ENCODE results near the gene FGF1.

The FGF1 gene

GRCh38 chr5:142568283-142568995 lies 117.5 kb downstream of the FGF1 start:
- no peak for DNase-seq

DNA sequence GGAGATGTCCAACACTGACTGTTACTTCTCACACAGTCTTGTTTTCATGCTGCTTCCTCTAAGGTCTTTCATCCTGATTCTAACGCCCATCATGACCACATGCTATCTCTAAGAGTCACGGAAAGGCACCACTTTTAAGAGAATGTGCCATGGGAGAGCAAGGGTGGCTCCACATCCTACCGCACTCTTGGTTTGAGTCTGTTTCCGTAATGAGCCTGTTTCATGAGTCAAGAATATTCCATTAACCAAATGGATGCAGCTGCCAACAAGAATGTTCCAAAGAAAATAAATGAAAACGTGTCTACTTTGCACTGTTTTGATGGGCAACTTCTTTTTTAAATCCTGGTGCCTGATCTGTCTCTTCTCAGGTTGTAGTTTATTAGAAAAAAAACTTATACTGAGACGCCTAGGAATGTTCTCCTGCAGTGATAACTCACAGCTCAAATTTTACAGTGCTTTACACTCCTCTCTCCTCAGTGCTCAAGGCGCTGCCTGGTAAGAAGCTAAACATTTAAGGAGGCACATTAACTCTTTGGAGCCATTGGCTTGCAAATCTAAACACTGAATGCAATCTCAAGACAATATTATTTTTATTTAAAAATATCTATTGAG lies 124.3 kb downstream of the FGF1 start:
- DNase-seq: no peak

DNA sequence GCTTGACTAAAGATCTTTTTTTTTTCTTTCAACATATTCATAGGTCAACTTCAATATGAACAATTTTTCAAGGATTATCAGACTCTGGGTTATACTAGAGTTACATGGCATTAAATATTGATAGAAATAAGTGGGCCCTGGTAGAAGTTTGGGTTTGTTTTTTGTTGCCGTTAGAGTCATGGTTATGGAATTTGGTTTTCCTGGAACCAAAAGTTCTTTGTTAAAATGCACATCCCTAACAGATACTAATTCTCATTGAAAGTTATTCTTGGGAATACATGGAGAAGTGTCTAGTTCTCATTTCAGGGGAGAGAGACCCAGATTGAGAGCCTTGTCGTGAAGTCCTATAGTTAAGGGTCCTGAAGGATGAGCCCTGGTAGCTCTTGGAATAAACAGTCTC lies 124.9 kb downstream of the FGF1 start:
- no peak for DNase-seq

- DNase-seq: no peak
These were observed 133.8 kb downstream of the FGF1 start for GRCh38 chr5:142552107-142552506.

GRCh38 chr5:142551338-142552067 lies 134.4 kb downstream of the FGF1 start:
- DNase-seq: no peak

- DNase-seq: no peak
These were observed 135.4 kb downstream of the FGF1 start for GRCh38 chr5:142550471-142550870.

- DNase-seq: no peak
These were observed 136.1 kb downstream of the FGF1 start for GRCh38 chr5:142549834-142550233.

DNA sequence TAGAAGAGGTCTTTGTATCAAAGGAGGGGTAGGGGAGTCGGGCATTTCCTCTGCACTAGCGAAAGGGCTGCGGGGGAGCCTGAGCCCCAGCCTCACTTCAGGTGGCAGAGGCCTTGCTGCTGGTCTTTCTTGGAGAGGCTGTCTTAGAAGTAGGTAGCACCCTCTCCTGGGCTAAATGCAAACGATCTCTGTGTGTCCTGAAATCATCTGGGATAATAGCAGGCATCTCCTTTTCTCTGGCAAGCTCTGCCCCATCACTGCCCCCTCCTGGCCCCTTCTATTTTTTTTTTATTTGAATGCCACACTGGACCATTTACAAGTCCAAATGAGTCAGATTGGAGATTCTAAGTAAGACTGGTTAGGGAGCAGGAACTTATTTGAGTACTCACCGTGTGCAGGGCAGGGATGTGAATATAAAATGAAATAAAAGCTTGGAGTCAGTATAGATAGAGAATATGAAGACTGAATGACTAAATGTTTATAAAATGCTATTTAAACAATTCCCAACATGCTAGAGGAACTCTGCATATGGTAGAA lies 137.1 kb downstream of the FGF1 start:
- no peak for DNase-seq

GRCh38 chr5:142547445-142548380 lies 138.2 kb downstream of the FGF1 start:
- no peak for DNase-seq

DNA sequence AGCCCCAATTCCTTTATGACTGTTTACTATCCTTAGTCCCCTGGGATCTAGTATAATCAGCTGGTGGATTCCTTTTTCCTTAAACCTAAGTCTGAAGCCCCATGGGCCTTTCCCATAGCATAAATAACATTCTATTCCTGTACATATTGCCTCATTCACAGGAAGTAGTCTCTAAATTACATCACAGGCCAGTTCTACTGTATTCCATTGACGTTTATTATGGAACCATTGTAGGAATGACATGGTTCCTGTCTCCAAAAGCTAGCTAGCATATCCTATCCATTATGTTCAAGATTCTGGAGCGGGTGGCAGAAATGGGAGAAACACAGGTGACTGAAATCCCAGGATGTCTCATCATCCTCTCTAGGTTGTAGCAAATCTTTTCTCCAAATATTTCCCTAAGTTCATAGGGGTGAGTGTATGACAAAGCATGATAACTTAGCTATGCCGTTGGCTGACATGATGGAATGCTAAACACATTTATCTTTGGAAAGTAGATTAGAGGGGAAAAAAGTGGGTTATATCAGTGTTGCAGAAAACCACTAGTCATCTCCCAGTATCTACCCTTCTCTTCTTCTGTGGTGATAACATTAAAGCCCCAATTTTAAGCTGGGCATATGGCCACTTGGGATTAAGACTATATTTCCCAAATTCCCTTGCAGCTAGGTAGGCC lies 140.1 kb downstream of the FGF1 start:
- DNase-seq: no peak

- DNase-seq: no peak
These were observed 140.8 kb downstream of the FGF1 start for GRCh38 chr5:142544946-142545649.

GRCh38 chr5:142544071-142544753 lies 141.7 kb downstream of the FGF1 start:
- no peak for DNase-seq

DNA sequence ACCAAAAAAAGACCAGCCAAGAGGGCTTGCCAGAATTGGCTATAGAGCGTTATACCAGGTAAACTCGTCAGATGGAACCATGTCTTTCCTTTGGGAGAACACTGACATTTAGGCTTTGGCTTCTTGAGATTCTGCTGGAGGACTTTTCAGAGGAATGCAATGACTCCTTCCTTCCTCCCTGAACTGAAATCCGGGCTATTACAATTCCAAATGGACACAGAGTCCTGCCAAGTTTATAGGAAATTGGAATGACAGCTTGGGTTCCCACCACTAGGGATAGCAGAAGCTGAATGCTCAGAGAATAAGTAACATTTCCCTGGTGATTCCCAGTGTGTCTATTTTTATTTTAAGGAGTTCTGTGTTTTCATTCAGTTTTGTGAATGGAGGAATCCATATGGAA lies 143.0 kb downstream of the FGF1 start:
- no peak for DNase-seq

Measured in cortex of kidney (tissue), 1 donor.